ENCODE results near the gene SFXN3.
A peak's percentile ranks its signal among the peaks of the same experiment; 100 is the strongest.

Gene SFXN3

DNA sequence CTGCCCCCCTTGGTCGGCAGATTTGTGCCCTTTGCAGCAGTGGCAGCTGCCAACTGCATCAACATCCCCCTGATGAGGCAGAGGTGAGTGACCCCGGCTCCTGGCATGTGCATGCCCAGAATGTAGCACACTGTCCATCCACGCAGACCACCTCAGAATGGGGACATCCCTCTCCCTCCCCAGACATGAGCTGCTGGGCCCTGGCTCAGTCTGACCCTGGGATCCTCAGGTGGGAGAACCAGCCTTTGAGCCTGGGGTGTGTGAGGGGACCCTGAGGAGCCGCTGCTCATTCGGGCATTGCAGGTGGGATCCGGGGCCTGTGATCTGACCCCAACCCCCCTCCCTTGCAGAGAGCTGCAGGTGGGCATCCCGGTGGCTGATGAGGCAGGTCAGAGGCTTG, 5.7 kb downstream of the SFXN3 start:
- DNase-seq, result no peak

DNA sequence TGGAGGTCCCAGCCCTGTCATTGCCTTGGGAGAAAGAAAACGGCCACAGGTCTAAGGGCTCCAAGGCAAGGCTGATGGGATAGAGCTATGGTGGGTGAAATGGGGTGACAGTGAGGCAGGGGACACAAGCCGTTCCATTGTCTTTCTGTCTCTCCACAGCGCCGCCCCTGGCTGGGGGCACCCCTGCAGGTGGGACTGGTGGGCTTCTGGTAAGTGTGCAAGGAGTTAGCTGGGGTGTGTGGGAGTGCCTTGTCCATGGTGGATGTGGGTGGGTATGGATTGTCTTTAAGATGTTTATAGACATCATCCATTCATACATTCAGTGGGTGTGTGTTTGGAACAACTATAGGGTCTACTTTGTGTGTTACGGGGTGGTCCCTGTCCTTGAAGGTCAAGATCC, 7.5 kb downstream of the SFXN3 start:
- DNase-seq, result no peak

DNA sequence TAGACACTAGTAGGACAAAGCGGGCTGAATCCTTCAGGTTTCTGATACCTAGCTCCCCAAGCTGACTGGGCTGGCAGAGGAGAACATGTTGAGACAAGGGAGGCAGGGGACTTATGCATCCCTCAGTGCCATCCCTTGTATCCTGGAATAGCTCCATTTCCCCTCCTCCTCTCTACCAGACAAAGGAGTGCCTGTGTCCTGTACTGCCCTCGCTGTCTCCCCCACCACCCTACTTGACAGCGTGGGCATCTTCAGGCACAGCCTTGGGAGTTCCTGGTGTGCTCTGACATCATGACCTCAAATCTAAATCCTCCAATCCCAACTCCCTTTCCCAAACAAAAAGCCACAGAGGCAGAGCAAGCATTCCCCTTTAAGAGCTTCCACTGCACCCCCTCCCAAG, 9.0 kb downstream of the SFXN3 start:
- DNase-seq, result no peak

DNA sequence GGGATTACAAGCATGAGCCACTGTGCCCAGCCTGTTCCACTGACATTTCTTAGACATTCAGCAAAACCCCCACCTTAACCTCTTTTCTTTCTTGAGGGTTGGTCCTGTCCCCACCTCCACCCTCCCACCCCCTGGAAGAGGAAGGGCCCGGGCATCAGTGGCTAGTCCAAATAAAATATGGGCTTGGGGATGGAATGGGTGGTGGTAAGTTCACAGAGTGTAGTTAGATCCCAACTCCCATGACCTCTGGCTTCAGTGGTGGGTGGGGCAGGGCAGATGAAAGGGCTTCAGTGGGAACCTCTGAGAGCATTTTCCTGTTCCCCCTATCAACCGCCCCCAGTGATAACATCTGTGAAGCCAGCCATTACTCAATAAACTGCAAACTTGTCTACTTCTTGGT, 9.8 kb downstream of the SFXN3 start:
- no peak for DNase-seq

DNA sequence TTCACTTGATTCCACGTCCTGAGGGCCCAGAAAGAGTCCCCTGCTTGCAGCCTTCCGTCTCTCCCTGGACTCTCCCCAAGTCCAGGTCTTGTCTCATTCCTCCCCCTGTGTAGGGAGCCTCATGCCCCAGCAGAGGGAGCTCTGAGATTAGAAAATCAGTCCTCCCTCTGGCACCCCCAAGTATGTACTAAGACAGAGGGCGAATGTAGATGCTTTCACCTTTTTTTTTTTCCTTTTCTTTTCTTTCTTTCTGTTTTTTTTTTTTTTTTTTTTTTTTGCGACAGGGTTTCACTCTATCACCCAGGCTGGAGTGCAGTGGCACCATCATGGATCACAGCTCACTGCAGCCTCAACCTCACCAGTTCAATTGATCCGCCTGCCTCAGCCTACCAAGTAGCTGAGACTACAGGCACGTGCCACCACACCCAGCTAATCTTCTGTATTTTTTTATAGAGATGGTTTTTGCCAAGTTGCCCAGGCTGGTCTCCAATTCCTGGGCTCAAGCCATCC, 10.3 kb downstream of the SFXN3 start:
- peak; percentile 71 to 78 for DNase-seq

DNA sequence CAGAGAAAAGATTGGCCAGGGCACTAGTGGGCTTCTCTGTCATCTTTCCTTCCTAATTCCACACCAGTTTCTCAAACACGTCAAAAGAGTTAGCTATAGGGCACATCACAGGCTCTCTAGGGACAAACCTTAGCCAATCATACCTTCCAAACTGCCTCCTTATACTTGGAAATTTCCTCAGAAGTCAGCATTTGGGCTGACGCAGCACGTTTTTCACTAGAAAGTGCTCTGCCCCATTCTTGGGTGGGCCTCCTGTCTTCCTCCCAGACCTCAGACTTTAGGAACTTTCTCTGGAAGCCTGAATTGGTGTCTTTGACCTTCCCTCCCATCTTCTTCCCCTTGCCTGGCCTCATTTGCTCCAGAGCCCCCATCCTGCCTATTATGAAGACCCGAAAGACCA, 11.1 kb downstream of the SFXN3 start:
- DNase-seq, result no peak

DNA sequence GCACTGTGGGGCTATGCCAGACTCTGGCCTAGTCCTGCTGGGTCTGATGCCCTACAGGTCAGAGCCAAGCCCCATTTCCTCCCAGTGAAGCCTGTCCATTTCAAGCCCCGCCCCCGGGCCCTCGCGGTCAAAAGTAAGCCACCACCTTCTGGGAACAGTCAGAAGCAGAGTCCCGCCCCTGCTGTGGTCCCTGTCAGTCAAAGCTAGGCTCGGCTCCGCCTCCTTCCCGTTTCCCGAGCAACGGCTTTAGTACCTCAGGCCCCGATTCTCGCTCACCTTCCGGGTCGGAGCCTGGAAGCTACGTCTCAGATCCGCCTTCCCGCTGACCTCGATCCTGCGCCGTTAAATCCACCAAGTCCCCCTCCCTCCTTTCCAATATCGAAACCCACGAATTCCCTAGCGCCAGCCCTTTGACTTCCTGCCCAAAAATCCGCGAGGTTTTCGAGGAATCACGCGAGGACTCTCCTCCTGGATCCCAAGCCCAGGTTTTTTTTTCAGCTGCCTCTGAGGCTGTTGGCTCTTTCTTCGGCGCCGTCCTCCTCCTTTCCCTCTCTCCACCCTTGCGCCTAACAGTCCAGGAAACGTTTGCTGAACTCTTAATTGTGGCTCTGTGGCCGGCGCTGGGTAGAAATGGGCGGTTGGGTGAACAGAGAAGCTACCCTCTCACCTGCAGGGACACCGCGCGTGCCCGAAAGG, 11.8 kb downstream of the SFXN3 start:
- peak; percentile 97 to 98 for DNase-seq

DNA sequence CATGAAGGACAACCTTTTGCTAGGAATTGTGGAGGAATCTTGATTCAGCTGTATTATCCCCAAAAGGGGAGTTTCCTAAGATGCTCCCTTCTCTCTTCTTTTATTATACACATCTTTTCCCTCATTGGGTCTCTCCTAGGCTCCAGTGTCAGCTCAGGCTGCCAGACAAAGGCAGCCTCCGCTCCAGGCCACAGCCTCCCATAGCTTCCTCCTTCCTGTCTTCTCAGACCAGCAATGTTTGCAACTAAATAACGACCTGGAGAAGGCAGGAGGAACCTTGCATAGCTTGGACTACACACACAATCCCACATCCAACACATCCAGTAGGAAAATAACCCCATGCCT, 12.3 kb downstream of the SFXN3 start:
- DNase-seq, result no peak

DNA sequence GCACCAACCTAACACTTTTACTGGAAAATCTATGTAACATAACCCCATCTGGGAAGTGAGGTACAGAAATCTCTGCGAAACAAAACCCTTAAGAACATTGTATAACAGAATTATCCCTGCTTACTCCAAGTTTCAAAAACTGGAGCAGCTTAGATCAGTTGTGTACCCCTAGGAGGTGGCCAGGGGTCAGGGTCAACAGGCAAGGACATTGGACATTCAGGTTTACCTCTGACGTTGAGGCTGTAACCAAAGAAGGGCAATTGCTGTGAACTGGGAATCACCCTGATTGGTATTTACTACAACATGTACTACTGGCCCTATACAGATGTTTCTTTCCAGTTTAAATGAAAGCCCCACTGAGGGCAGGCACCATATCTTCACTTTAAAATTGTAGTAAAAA, 13.1 kb downstream of the SFXN3 start:
- no peak for DNase-seq

DNA sequence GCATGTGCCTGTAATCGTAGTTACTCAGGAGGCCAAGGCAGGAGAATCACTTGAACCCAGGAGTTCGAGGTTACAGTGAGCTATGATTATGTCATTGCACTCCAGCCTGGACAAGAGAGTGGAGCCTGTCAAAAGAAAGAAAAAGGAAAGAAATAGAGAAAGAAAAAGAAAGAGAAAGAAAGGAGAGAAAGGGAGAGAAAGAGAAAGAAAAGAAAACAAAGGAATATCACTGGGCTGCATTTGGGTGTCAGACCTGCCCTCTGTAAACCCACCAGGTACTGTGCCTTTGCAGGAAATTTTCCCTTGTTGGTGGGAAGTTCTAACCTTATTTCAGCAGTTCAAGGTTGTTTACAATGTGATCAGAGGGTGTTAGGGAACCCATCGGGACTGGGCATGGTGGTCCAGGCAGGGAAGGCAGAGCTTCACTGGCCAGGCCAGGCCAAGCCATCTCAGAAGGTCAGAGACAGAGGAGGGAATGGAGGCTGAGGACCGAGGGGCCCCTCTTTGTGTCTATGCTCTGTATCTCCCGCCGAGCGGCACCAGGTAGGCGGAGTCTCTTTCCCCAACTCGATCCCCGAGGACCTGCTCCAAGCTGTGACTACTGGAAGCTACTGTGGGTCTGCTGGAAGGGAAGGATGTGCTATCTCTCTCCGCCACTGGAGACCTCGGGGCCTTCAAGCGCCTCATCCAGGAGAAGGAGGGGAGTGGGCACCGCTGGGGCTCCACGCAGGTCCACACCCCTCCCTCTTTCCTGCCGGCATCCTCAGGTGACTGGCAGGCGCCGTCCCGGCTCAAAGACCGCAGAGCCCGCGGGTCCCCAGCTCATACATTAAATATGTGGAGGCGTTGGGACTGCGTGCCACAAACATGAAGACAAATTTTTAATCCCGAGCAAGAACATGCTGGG, 15.6 kb downstream of the SFXN3 start:
- DNase-seq, result no peak

DNA sequence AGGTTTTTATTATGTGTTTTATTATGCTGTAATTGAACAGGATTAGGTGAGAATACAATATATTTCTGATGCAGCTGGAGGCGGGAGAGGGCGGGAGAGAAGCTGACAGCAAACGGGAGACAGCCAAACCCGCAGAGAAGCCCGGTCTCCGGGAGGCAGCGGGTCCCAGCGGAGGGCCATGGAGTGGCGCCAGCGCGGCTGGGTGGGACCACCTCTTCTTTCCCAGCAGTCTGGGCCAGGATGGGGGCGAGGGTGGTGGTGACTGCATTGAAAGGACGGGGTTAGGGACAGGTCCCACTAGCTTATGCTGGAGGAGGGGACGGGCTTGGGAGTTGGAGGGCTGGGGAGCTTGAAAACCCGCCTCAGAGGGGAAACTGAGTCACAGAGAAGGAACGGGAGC, 16.2 kb downstream of the SFXN3 start:
- no peak for DNase-seq

DNA sequence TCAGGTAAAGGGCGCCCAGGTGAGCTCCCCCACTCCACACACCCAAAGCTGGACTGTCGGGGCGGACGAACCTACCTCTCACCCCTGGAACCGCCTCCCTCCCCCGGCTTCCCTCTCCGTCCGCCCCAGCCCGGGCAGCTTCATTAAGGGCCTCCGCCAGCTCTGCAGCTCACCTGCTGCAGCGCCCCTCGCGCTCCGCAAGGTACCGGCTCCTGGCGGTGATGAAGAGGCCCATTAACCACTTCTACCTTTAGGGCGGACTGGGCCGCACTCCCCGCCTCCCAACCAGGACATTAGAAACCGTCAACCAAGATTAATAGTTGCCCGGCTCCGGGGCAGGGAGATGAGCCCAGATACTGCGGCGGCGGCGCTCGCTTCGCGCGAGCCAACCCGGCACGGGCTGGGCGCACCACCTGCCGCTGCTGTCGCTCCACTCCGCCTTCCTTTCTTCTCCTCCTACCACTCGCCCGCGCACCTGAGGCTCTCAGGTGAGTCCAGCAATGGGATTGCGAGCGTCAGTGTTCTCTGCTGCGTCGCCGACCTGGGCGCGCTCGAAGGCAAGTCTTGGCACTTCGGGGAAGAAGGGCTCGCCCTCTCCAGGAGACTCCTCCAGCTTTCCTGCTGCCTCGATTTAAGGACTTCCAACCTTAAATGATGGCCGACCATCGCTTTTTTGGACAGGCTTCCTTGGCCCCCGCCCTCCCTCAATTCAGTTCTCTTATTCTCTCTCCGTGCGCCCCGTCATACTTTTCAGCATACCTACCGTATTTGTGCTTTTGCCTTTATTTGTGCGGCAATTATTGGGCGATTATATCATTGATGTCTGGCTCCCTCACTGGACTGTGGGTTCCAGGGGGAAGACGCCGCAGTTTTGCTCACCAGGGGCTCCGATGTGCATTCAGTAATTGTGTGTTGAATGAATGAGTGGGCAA, 17.2 kb downstream of the SFXN3 start:
- DNase-seq, result no peak

DNA sequence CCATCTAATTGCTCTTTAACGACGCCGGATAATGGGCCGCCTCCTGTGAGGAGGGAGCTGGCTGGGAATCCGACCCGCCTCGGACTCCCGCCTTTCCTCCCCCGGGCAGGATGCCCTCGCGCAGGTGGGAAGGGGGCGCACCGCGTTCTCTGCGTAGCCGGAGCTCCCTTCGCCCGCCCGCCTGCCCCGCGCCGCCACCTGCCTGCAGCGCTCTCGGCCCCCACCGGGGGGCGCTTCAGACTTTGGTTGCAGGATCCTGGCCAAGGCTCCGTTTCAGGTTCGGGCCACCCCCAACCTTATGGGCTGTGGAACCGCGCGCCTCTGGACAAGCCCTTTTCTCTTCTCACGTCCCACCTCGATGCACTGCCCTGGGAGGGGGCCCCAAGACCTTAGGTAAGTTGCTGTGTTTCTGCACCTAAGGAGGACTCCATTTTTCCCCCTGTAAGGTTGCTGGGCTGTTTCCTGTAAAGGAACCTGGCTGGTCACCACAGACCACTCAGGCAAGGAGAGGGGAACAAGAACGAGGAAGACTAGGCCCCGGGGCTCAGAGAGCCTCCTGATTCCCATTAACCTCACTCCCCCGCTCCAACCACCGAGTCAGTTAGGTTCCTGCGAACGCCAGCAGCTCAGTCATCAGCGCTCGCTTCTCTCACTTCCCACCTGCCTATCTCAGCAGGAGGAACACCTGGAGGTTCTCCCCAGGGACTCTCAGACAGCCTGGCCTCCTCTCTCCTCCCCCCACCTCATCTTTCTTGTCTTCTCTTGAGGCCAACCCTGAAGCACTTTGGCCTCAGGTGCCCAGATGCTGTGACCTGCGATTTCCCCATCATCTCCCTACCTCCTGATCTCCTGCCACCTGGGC, 19.4 kb downstream of the SFXN3 start:
- DNase-seq, result peak; percentile 82 to 87

DNA sequence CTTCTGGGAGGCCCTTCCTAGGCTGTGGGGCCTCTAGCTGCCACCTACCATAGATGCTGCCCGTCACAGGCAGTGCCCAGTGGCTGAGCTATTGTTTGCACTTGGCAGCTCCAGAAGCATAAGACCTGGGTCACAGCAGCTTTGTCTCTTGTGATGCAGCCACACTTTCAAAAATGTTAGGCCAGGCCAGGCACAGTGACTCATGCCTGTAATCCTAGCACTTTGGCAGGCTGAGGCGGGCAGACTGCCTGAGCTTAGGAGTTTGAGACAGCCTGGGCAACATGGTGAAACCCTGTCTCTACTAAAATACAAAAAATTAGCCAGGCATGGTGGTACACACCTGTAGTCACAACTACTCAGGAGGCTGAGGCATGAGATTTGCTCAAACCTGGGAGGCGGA, 21.3 kb downstream of the SFXN3 start:
- no peak for DNase-seq

DNA sequence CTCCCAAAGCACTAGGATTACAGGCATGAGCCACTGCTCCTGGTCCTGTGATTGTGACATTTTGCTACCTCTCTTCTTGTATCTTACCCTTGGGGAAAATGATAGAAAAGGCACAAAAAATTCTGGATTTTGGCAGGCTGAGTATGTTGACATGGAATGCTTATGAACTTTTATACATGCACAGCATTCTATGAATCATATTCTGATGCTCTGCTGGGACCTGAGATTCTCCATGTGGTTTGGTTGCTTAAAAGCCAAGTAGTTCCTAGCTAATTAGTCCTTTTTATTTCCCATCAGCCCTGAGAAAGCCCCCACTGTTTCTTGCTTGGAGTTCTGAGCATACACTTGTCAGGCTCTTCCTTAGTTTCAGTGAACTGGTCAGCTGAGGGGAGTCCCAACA, 22.5 kb downstream of the SFXN3 start:
- no peak for DNase-seq

DNA sequence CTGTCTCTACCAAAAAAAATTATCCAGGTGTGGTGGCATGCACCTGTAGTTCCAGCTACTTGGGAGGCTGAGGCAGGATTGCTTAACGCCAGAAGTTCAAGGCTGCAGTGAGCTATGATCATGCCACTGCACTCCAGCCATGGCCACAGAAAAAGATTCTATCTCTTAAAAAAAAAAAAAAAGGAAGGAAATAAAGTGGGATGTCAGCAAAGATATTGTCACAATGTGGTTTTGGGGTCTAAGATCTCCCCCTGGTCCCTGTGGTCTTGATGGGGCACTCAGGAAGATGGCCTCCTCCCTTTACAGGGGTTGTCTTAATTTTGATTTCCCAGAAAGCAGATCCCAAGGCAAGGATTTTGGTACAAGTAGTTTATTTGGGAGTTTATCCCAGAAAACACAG, 23.3 kb downstream of the SFXN3 start:
- DNase-seq, result no peak

DNA sequence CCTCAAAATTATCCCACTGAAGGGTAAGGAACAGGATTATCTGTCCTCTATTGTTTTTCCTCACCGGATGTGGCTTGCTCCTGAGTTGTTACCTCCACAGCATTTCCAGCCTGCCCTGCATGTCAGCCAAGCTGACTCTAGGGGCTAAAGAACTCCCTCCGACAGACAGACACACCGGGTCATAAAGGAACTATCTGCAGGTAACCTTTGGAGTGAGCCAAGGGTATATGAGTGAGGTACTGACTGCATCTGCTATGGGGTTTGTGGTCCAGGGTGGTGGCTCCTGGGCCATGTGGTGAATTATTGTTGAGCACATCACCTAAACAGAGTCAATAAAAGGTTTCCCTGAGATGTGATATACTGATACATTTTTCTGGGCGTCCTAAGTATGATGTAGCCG, 23.8 kb downstream of the SFXN3 start:
- no peak for DNase-seq

DNA sequence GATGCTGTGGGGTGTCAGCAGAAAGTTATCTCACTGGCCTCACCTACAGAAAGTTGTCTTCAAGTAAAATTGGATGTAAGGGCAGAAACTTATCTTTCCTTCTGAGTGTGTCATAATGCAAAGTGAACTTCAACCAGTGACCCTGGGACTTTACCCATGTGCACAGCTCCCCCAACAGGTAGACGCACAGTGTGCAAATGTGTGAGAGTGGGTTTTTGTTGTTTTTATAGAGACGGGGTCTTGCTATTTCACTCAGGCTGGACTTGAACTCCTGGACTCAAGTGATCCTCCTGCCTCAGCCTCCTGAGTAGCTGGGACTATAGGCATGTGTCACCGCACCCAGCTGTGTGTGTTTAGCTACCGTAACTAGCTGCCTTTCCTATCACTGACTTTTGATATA, 24.4 kb downstream of the SFXN3 start:
- DNase-seq, result no peak

DNA sequence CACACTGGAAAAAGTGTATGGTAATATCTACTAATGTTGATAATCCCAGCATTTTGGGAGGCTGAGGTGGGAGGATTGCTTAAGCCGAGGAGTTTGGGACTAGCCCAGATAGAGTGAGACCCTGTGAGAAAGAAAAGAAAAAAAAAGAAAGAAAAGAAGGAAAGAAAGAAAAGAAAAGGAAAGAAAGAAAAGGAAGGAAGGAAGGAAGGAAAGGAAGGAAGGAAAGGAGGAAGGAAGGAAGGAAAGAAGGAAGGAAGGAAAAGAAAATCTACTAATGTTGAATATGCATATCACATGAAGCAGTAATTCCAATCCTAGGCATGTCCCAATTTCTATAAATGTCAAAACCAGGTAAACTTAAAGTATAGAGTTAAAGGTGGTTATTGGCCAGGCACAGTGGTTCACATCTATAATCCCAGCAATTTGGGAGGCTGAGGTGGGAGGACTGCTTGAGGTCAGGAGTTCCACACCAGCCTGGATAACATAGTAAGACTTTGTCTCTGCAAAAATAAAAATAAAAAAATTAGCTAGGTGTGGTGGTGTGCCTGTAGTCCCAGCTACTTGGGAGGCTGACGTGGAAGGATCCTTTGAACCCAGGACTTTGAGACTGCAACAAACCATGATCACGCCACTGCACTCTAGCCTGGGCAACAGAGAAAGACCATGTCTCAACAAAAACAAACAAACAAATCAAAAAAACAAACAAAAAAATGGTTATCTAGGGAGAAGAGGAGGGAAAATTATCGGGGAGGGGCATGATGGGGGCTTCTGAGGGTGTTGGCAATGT, 25.5 kb downstream of the SFXN3 start:
- no peak for DNase-seq

DNA sequence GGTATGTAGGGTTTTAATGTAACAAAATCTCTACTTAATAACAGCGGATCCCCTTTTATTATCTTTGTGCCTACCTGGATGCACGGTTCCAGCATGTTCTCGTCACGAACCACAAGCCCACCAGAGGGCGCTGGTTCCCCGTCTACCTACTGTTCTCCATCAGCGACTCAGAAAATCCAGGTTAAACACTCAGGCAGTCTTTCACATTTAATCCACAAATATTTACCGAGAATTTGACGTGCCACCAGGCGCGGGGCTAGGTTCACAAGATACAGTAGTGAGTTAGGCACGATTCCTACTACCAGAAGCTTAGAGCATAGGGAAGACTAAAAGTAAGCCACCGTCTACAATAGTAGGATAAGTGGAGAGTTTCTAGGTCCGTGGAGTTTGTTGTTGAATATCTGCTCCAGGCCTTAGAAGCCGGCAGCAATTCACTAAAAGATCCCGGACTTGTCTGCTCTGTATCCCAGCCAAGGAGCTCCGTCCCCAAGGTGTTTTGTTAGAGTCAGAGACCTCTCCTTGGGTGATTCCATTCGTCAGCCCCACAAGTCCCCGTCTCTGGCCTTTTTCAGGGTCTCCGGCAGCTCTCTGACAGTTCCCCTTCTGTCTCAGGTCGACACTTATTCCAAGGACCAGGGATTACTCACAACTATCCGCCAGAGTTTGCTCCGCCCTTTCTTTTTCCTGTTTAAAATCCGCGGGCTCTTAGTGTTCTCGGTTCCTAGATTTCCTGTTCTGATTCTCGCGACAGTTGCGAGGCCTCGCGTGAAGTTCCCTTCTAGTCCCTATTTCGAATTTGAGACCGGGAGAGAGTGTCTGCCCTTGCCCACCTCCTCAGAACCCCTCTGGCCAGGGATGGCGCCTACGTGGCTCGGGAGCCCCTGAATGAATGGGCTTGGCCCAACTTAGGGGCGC, 29.3 kb downstream of the SFXN3 start:
- peak; percentile 96 for DNase-seq

All from activated CD4-positive, alpha-beta T cell treated with anti-CD3 and anti-CD28 coated beads, Interleukin-2, amount 50 U/mL, for 48 hours (primary cell).